ENCODE results near the gene CHSY1. TPM values are rescaled to one million over a fixed set of nuclear protein-coding genes. Genes with fewer than 3 reads are reported as not detected.

Gene CHSY1
- total and polyA plus RNA-seq, 12 donors: 14.8 to 82.5 (median 34.2) TPM

DNA sequence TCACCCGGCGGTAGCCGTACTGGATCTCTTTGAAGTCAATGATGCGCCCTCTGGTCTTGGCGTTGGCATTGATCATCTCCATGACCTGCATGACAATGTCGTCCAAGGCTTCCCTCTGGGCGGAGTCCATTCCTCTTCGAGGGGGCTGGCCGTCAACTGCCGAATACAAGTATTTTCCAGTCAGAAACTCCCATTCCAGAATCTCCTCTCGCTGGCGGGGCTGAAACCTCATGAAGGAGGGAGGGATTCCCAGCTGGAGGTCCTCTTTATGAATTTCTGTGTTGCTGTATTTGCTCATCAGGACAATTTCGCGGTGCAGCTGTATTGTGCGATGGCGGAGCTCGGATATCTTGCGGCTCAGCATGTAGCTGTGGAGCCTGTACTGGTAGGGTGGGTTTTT, 73.4 kb downstream of the CHSY1 start:
- no peak for TF ChIP-seq POLR2A (IDR thresholded peaks at IDR 0.05)
- TF ChIP-seq, protein P1, sequence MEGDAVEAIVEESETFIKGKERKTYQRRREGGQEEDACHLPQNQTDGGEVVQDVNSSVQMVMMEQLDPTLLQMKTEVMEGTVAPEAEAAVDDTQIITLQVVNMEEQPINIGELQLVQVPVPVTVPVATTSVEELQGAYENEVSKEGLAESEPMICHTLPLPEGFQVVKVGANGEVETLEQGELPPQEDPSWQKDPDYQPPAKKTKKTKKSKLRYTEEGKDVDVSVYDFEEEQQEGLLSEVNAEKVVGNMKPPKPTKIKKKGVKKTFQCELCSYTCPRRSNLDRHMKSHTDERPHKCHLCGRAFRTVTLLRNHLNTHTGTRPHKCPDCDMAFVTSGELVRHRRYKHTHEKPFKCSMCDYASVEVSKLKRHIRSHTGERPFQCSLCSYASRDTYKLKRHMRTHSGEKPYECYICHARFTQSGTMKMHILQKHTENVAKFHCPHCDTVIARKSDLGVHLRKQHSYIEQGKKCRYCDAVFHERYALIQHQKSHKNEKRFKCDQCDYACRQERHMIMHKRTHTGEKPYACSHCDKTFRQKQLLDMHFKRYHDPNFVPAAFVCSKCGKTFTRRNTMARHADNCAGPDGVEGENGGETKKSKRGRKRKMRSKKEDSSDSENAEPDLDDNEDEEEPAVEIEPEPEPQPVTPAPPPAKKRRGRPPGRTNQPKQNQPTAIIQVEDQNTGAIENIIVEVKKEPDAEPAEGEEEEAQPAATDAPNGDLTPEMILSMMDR (IDR thresholded peaks at IDR 0.05): no peak
- Histone ChIP-seq H3K9me3 (replicated peaks in 1 of 3) (no peaks in the 10 kb centered on the region), H3K27me3 (no peaks in the 10 kb centered on the region), H3K27ac (no peak overlapping the region), H3K36me3 (replicated peaks in 1 of 2) (peaks cover 0 to 13% of the 10 kb centered on the region in 2 donors), H3K4me1 (replicated peaks in 1 of 2) (peaks cover 6 to 37% of the 10 kb centered on the region in 2 donors), H3K4me3 (no peak overlapping the region)
- 93 to 98% (median 96%) methylated on average over 9 to 18 of the region's 18 CpGs for WGBS, 4 donors
- intact Hi-C loops (cut with DNase I): no loop called here
- DNase-seq: peak in 2 of 7 donors; percentile 19 to 21

DNA sequence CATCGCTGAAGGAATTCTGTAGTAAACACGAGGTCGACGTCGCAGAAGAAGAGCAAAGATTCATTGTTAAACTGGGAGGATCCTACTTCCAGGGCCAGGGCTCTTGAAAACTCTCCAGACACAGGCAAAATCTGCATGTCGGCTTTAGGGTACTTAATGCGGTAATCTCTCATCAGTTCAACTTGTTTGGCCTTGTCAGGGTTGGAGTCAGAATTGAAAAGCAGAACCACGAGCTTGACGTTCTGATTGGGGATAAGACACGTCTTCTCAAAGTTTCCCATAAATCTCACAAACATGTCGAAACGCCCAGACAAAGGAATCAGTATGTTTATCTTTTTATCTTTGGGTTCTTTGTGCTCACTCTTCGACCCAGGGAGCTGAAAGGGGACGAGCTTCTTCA, 74.0 kb downstream of the CHSY1 start:
- Histone ChIP-seq H3K4me3 (no peak overlapping the region), H3K27me3 (no peaks in the 10 kb centered on the region), H3K36me3 (replicated peaks in 1 of 2) (peaks cover 0 to 13% of the 10 kb centered on the region in 2 donors), H3K27ac (peak overlapping the region in 2 of 5 donors; percentile 65 to 76), H3K4me1 (replicated peaks in 1 of 2) (peaks cover 6 to 42% of the 10 kb centered on the region in 2 donors), H3K9me3 (replicated peaks in 1 of 3) (no peaks in the 10 kb centered on the region)
- intact Hi-C loops (cut with DNase I): no loop called here
- WGBS, 4 donors: 77 to 95% (median 79%) methylated on average over 14 of the region's 14 CpGs
- TF ChIP-seq, protein P1 (IDR thresholded peaks at IDR 0.05): no peak
- TF ChIP-seq POLR2A (IDR thresholded peaks at IDR 0.05): no peak
- DNase-seq: no peak

DNA sequence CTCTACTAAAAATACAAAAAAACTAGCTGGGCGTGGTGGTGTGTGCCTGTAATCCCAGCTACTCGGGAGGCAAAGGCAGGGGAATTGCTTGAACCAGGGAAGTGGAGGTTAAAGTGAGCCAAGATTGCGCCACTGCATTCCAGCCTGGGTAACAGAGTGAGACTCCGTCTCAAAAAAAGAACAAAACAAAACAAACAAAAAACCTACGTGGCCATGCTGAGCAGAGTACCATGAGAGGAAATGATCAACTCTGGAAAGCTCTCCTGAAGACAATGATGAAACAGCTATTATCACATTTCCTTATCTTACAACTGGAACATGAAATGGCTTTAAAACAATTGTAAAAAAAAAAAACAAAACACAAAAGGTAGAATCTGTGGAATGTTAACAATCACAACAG, 75.2 kb downstream of the CHSY1 start:
- intact Hi-C loops (cut with DNase I): no loop called here
- peak in 3 of 7 donors; percentile 39 to 64 (median 56) for DNase-seq

DNA sequence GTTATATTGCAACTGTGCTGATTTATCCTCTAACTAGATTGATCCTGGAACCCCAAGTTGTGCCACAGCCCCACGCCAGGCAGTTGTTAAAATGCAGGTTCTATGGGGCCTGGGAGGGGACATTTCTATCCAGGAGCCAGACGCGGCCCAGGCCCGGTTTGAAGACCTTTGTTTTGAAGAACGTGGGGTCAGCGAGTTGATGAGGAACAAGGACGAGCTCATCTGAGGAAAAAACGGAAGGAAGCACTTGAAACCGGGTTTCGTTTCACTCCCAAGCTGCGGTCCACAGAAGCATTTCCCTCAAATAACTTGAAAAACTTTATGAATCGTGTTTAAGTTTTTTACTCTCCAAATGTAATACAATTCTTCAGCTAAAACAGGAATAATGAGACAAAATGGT, 76.4 kb downstream of the CHSY1 start:
- H3K27me3 ChIP-seq: no peaks in the 10 kb centered on the region
- TF ChIP-seq, protein P1 (IDR thresholded peaks at IDR 0.05): no peak
- TF ChIP-seq POLR2A (IDR thresholded peaks at IDR 0.05): no peak
- H3K27ac ChIP-seq: peak overlapping the region in 2 of 5 donors; percentile 24 to 76
- DNase-seq: peak in 1 of 7 donors; percentile 39
- H3K36me3 ChIP-seq (replicated peaks in 1 of 2): peaks cover 0 to 9% of the 10 kb centered on the region in 2 donors
- no peaks in the 10 kb centered on the region for H3K9me3 ChIP-seq (replicated peaks in 1 of 3)
- peaks cover 6 to 45% of the 10 kb centered on the region in 2 donors for H3K4me1 ChIP-seq (replicated peaks in 1 of 2)
- WGBS, 4 donors: 66 to 82% (median 73%) methylated on average over 12 of the region's 12 CpGs
- no peak overlapping the region for H3K4me3 ChIP-seq
- intact Hi-C loops (cut with DNase I): no loop called here

More for the DNA sequence above, 75.2 kb downstream of the CHSY1 start:
- H3K27ac ChIP-seq: peak overlapping the region; percentile 21 to 76 (median 26)
- no peaks in the 10 kb centered on the region for H3K27me3 ChIP-seq
- TF ChIP-seq, protein P1 (IDR thresholded peaks at IDR 0.05): no peak
- no peak for TF ChIP-seq POLR2A (IDR thresholded peaks at IDR 0.05)
- H3K4me3 ChIP-seq: no peak overlapping the region
- H3K4me1 ChIP-seq (replicated peaks in 1 of 2): peaks cover 6 to 43% of the 10 kb centered on the region in 2 donors
- H3K36me3 ChIP-seq (replicated peaks in 1 of 2): peaks cover 0 to 9% of the 10 kb centered on the region in 2 donors
- H3K9me3 ChIP-seq (replicated peaks in 1 of 3): no peaks in the 10 kb centered on the region
- 56 to 61% (median 58%) methylated on average over 5 of the region's 5 CpGs for WGBS, 4 donors
